ENCODE measurements around the gene ESYT3.

DNA sequence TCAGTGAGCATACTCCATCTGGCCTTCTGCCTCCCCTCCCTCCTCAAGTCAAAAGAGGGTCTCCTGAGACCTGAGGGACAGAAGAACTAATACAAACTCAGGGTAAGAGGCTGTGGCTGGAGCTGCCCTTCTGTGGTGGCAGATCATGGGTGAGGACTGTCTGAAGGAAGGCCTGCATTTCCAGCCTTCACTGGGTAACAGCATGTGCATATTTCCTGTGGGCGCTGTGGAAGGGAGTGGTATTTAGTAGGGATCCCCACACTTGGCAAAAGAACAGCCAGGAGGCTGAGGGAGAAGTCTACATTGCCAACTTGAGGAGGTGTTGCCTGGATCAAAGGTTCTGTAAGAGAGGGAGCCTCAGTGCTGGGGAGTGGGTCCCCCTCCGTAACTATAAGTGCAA lies 10.1 kb upstream of the ESYT3 start:
- TF ChIP-seq, protein P1, sequence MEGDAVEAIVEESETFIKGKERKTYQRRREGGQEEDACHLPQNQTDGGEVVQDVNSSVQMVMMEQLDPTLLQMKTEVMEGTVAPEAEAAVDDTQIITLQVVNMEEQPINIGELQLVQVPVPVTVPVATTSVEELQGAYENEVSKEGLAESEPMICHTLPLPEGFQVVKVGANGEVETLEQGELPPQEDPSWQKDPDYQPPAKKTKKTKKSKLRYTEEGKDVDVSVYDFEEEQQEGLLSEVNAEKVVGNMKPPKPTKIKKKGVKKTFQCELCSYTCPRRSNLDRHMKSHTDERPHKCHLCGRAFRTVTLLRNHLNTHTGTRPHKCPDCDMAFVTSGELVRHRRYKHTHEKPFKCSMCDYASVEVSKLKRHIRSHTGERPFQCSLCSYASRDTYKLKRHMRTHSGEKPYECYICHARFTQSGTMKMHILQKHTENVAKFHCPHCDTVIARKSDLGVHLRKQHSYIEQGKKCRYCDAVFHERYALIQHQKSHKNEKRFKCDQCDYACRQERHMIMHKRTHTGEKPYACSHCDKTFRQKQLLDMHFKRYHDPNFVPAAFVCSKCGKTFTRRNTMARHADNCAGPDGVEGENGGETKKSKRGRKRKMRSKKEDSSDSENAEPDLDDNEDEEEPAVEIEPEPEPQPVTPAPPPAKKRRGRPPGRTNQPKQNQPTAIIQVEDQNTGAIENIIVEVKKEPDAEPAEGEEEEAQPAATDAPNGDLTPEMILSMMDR (IDR thresholded peaks at IDR 0.05), result no peak
- TF ChIP-seq EP300 (IDR thresholded peaks at IDR 0.05) (no peak), POLR2A (IDR thresholded peaks at IDR 0.05) (no peak)
